ENCODE results near the gene RAX2. TPM values are rescaled to one million over a fixed set of nuclear protein-coding genes. Genes with fewer than 3 reads are reported as not detected.

The RAX2 gene
- total and polyA plus RNA-seq, 4 donors = 0.01 TPM; not detected in 3

GRCh38 chr19:3818918-3819317, 46.9 kb upstream of the RAX2 start:
- H3K4me3 ChIP-seq = no peak overlapping the region
- ATAC-seq (ENCODE audit: insufficient read depth, low FRiP score) = no peak
- WGBS, 2 donors = 60 to 68% methylated on average over 31 of the region's 31 CpGs
- H3K36me3 ChIP-seq (ENCODE audit: control insufficient read depth in 4 of 4, insufficient read depth in 4 of 4, low read length in 4 of 4) = no peaks in the 10 kb centered on the region
- H3K9me3 ChIP-seq (ENCODE audit: control insufficient read depth in 4 of 4, insufficient read depth in 3 of 4, low read length in 3 of 4) = peaks cover 0 to 2% (median 0%) of the 10 kb centered on the region in 4 donors
- peaks cover 0 to 6% (median 0%) of the 10 kb centered on the region in 5 donors for H3K4me1 ChIP-seq (ENCODE audit: control insufficient read depth in 5 of 5, insufficient read depth in 5 of 5, low read length in 5 of 5)
- no peaks in the 10 kb centered on the region for H3K27me3 ChIP-seq (ENCODE audit: control insufficient read depth in 3 of 3, insufficient read depth in 3 of 3, low read length in 2 of 3)
- no peak for DNase-seq
- H3K9ac ChIP-seq (ENCODE audit: insufficient read depth in 1 of 2, low read length in 2 of 2) = no peak overlapping the region
- no peak for TF ChIP-seq CTCF (IDR thresholded peaks at IDR 0.05; ENCODE audit: control extremely low read depth, extremely low read depth)
- peak overlapping the region in 1 of 2 donors; percentile 78 for H3K27ac ChIP-seq (ENCODE audit: low read depth in 1 of 2, low read length in 1 of 2)

- TF ChIP-seq CTCF (IDR thresholded peaks at IDR 0.05; ENCODE audit: control extremely low read depth, extremely low read depth) = no peak
- Histone ChIP-seq H3K4me3 (no peak overlapping the region), H3K36me3 (ENCODE audit: control insufficient read depth in 4 of 4, insufficient read depth in 4 of 4, low read length in 4 of 4) (no peaks in the 10 kb centered on the region), H3K9me3 (ENCODE audit: control insufficient read depth in 4 of 4, insufficient read depth in 3 of 4, low read length in 3 of 4) (peaks cover 0 to 2% (median 0%) of the 10 kb centered on the region in 4 donors), H3K9ac (ENCODE audit: insufficient read depth in 1 of 2, low read length in 2 of 2) (no peak overlapping the region), H3K4me1 (ENCODE audit: control insufficient read depth in 5 of 5, insufficient read depth in 5 of 5, low read length in 5 of 5) (peaks cover 0 to 10% (median 0%) of the 10 kb centered on the region in 5 donors), H3K27me3 (ENCODE audit: control insufficient read depth in 3 of 3, insufficient read depth in 3 of 3, low read length in 2 of 3) (no peaks in the 10 kb centered on the region), H3K27ac (ENCODE audit: low read depth in 1 of 2, low read length in 1 of 2) (peak overlapping the region in 1 of 2 donors; percentile 78)
- ATAC-seq (ENCODE audit: insufficient read depth, low FRiP score) (no peak), DNase-seq (peak in 1 of 3 donors; percentile 22)
- WGBS, 2 donors = 17 to 23% methylated on average over 11 of the region's 11 CpGs
These were observed 46.4 kb upstream of the RAX2 start for GRCh38 chr19:3818466-3818865.

GRCh38 chr19:3817761-3818160, 45.7 kb upstream of the RAX2 start:
- no peaks in the 10 kb centered on the region for H3K36me3 ChIP-seq (ENCODE audit: control insufficient read depth in 4 of 4, insufficient read depth in 4 of 4, low read length in 4 of 4)
- H3K9ac ChIP-seq (ENCODE audit: insufficient read depth in 1 of 2, low read length in 2 of 2) = no peak overlapping the region
- WGBS, 2 donors = 87 to 95% methylated on average over 8 of the region's 8 CpGs
- no peak for TF ChIP-seq CTCF (IDR thresholded peaks at IDR 0.05; ENCODE audit: control extremely low read depth, extremely low read depth)
- H3K27ac ChIP-seq (ENCODE audit: low read depth in 1 of 2, low read length in 1 of 2) = peak overlapping the region in 1 of 2 donors; percentile 78
- peaks cover 0 to 15% (median 0%) of the 10 kb centered on the region in 5 donors for H3K4me1 ChIP-seq (ENCODE audit: control insufficient read depth in 5 of 5, insufficient read depth in 5 of 5, low read length in 5 of 5)
- no peak for ATAC-seq (ENCODE audit: insufficient read depth, low FRiP score)
- H3K9me3 ChIP-seq (ENCODE audit: control insufficient read depth in 4 of 4, insufficient read depth in 3 of 4, low read length in 3 of 4) = peaks cover 0 to 2% (median 0%) of the 10 kb centered on the region in 4 donors
- no peak overlapping the region for H3K4me3 ChIP-seq
- DNase-seq = no peak
- no peaks in the 10 kb centered on the region for H3K27me3 ChIP-seq (ENCODE audit: control insufficient read depth in 3 of 3, insufficient read depth in 3 of 3, low read length in 2 of 3)

All from lung (tissue), 12 donors.